ENCODE data around the gene PDK1. TPM values are rescaled to one million over a fixed set of nuclear protein-coding genes. Genes with fewer than 3 reads are reported as not detected.
"Not testable (repeated sequence)": the region's sequence is repeated elsewhere in the genome, so short reads cannot be mapped to it uniquely, and the experiment has no call there.

Gene PDK1
- total RNA-seq, 2 donors from 2014 or later: 24.7 to 27.3 TPM

GRCh38 chr2:172535119-172535518 is 20.8 kb upstream of the PDK1 start:
- Mint-ChIP-seq H3K9me3 (peaks cover 79% of the 10 kb centered on the region), H3K27me3 (ENCODE audit: insufficient read depth) (no peaks in the 10 kb centered on the region), H3K36me3 (ENCODE audit: low read depth) (peaks cover 39% of the 10 kb centered on the region), H3K4me1 (no peaks in the 10 kb centered on the region), H3K4me3 (no peak overlapping the region), H3K27ac (no peak overlapping the region)
- no peak for DNase-seq
- Histone ChIP-seq H3K9ac (ENCODE audit: extremely low read depth, low read length, poor library complexity, severe bottlenecking) (no peak overlapping the region), H3K4me1 (ENCODE audit: control insufficient read depth, insufficient read depth, low read length) (no peaks in the 10 kb centered on the region), H3K9me3 (ENCODE audit: control insufficient read depth, low read length) (peaks cover 68% of the 10 kb centered on the region), H3K4me3 (ENCODE audit: low read length) (no peak overlapping the region), H3K27me3 (ENCODE audit: control insufficient read depth, insufficient read depth, low read length, poor library complexity, severe bottlenecking) (no peaks in the 10 kb centered on the region), H3K27ac (ENCODE audit: low read depth, low read length) (no peak overlapping the region), H3K36me3 (ENCODE audit: control insufficient read depth, insufficient read depth, low read length) (no peaks in the 10 kb centered on the region)
- no peak for TF ChIP-seq CTCF (conservative IDR thresholded peaks at IDR 0.05)
- 73 to 87% methylated on average over 2 to 3 of the region's 3 CpGs for WGBS, 2 experiments (ENCODE audit: insufficient coverage in 1 of 2, insufficient read length in 1 of 2)

GRCh38 chr2:172537851-172538250 is 18.0 kb upstream of the PDK1 start:
- not testable (repeated sequence) for DNase-seq; H3K4me3 ChIP-seq (ENCODE audit: low read length); H3K4me3 Mint-ChIP-seq; H3K4me1 ChIP-seq (ENCODE audit: control insufficient read depth, insufficient read depth, low read length); H3K27ac ChIP-seq (ENCODE audit: low read depth, low read length); H3K27me3 ChIP-seq (ENCODE audit: control insufficient read depth, insufficient read depth, low read length, poor library complexity, severe bottlenecking); H3K27me3 Mint-ChIP-seq (ENCODE audit: insufficient read depth); H3K4me1 Mint-ChIP-seq; H3K36me3 ChIP-seq (ENCODE audit: control insufficient read depth, insufficient read depth, low read length); H3K9ac ChIP-seq (ENCODE audit: extremely low read depth, low read length, poor library complexity, severe bottlenecking); H3K27ac Mint-ChIP-seq
- H3K9me3 ChIP-seq (ENCODE audit: control insufficient read depth, low read length): peaks cover 60% of the 10 kb centered on the region
- 89% methylated on average over 29 of the region's 37 CpGs; no CpG with 5 or more reads in 1 of the 2 experiments for WGBS, 2 experiments (ENCODE audit: insufficient coverage in 1 of 2, insufficient read length in 1 of 2)
- Mint-ChIP-seq H3K36me3 (ENCODE audit: low read depth) (peaks cover 44% of the 10 kb centered on the region), H3K9me3 (peaks cover 85% of the 10 kb centered on the region)

- Mint-ChIP-seq H3K27ac (no peak overlapping the region), H3K4me1 (no peaks in the 10 kb centered on the region), H3K27me3 (ENCODE audit: insufficient read depth) (no peaks in the 10 kb centered on the region), H3K9me3 (peaks cover 90% of the 10 kb centered on the region), H3K4me3 (no peak overlapping the region), H3K36me3 (ENCODE audit: low read depth) (peaks cover 54% of the 10 kb centered on the region)
- Histone ChIP-seq H3K9me3 (ENCODE audit: control insufficient read depth, low read length) (peaks cover 58% of the 10 kb centered on the region), H3K27me3 (ENCODE audit: control insufficient read depth, insufficient read depth, low read length, poor library complexity, severe bottlenecking) (no peaks in the 10 kb centered on the region), H3K27ac (ENCODE audit: low read depth, low read length) (no peak overlapping the region), H3K4me3 (ENCODE audit: low read length) (peak overlapping the region; percentile 56), H3K36me3 (ENCODE audit: control insufficient read depth, insufficient read depth, low read length) (no peaks in the 10 kb centered on the region), H3K4me1 (ENCODE audit: control insufficient read depth, insufficient read depth, low read length) (no peaks in the 10 kb centered on the region), H3K9ac (ENCODE audit: extremely low read depth, low read length, poor library complexity, severe bottlenecking) (no peak overlapping the region)
- no peak for DNase-seq
- WGBS, 2 experiments (ENCODE audit: insufficient coverage in 1 of 2, insufficient read length in 1 of 2): 90 to 93% methylated on average over 4 of the region's 4 CpGs
- TF ChIP-seq CTCF (conservative IDR thresholded peaks at IDR 0.05): no peak
These were observed 16.1 kb upstream of the PDK1 start for GRCh38 chr2:172539767-172540166.

- peaks cover 88% of the 10 kb centered on the region for H3K9me3 Mint-ChIP-seq
- H3K36me3 ChIP-seq (ENCODE audit: control insufficient read depth, insufficient read depth, low read length): no peaks in the 10 kb centered on the region
- TF ChIP-seq CTCF (conservative IDR thresholded peaks at IDR 0.05): no peak
These were observed 15.5 kb upstream of the PDK1 start for GRCh38 chr2:172540421-172540820.

More at GRCh38 chr2:172540421-172540820, 15.5 kb upstream of the PDK1 start:
- no peak overlapping the region for H3K4me3 Mint-ChIP-seq
- Histone ChIP-seq H3K9ac (ENCODE audit: extremely low read depth, low read length, poor library complexity, severe bottlenecking) (no peak overlapping the region), H3K27me3 (ENCODE audit: control insufficient read depth, insufficient read depth, low read length, poor library complexity, severe bottlenecking) (no peaks in the 10 kb centered on the region), H3K9me3 (ENCODE audit: control insufficient read depth, low read length) (peaks cover 55% of the 10 kb centered on the region), H3K27ac (ENCODE audit: low read depth, low read length) (no peak overlapping the region), H3K4me3 (ENCODE audit: low read length) (peak overlapping the region; percentile 56), H3K4me1 (ENCODE audit: control insufficient read depth, insufficient read depth, low read length) (no peaks in the 10 kb centered on the region)
- no peaks in the 10 kb centered on the region for H3K4me1 Mint-ChIP-seq
- H3K27ac Mint-ChIP-seq: no peak overlapping the region
- no peaks in the 10 kb centered on the region for H3K27me3 Mint-ChIP-seq (ENCODE audit: insufficient read depth)
- no peak for DNase-seq
- peaks cover 50% of the 10 kb centered on the region for H3K36me3 Mint-ChIP-seq (ENCODE audit: low read depth)

Data from endodermal cell (in vitro differentiated cells).